Hepatocyte (in vitro differentiated cells): ENCODE measurements around the gene IGFBP1. TPM values are rescaled to one million over a fixed set of nuclear protein-coding genes. Genes with fewer than 3 reads are reported as not detected.

ENCODE experiments used
- DNase-seq: peaks from one replicate; pipeline ENCODE4 v3.0.0-alpha.2; 2016; ENCODE audit warnings: low spot score
- H2AFZ ChIP-seq: fragments of 200-600 bp; sonication (generic); 2 replicates; pipeline ENCODE4 v1.6.0; 2016; ENCODE audit warnings: antibody characterized with exemption, mild to moderate bottlenecking
- H3K27ac ChIP-seq: fragments of 200-600 bp; sonication (generic); 2 replicates; pipeline ENCODE4 v1.5.1; 2016; ENCODE audit warnings: mild to moderate bottlenecking
- H3K27me3 ChIP-seq: fragments of 200-600 bp; sonication (generic); 2 replicates; pipeline ENCODE4 v1.6.1; 2016
- H3K36me3 ChIP-seq: fragments of 200-600 bp; sonication (generic); replicated peaks from 2 replicates; pipeline ENCODE4 v1.5.1; 2016; ENCODE audit warnings: low read depth; ENCODE audit not compliant: insufficient read depth
- H3K4me1 ChIP-seq: fragments of 200-600 bp; sonication (generic); 2 replicates; pipeline ENCODE4 v1.5.1; 2016; ENCODE audit warnings: mild to moderate bottlenecking, moderate library complexity; ENCODE audit not compliant: insufficient read depth
- H3K4me2 ChIP-seq: fragments of 200-600 bp; sonication (generic); 2 replicates; pipeline ENCODE4 v1.6.0; 2016
- H3K4me3 ChIP-seq: fragments of 200-600 bp; sonication (generic); 2 replicates; pipeline ENCODE4 v1.5.1; 2016; ENCODE audit warnings: mild to moderate bottlenecking
- H3K79me2 ChIP-seq: fragments of 200-600 bp; sonication (generic); 2 replicates; pipeline ENCODE4 v1.6.0; 2017; ENCODE audit warnings: mild to moderate bottlenecking
- H3K9me2 ChIP-seq: fragments of 200-600 bp; sonication (generic); replicated peaks from 2 replicates; pipeline ENCODE4 v1.6.0; 2017; ENCODE audit warnings: mild to moderate bottlenecking; ENCODE audit not compliant: insufficient read depth
- H3K9me3 ChIP-seq: fragments of 200-600 bp; sonication (generic); 2 replicates; pipeline ENCODE4 v1.5.1; 2016; ENCODE audit warnings: low read depth, mild to moderate bottlenecking
- H4K20me1 ChIP-seq: fragments of 200-600 bp; sonication (generic); 2 replicates; pipeline ENCODE4 v1.6.0; 2016; ENCODE audit warnings: mild to moderate bottlenecking; ENCODE audit not compliant: insufficient read depth, poor library complexity, severe bottlenecking
- EZH2 ChIP-seq: fragments of 200-600 bp; sonication (generic); IDR thresholded peaks from 2 replicates; pipeline ENCODE4 v1.6.1; 2016; ENCODE audit warnings: antibody characterized with exemption, mild to moderate bottlenecking, borderline replicate concordance
- EZH2phosphoT487 ChIP-seq: fragments of 200-600 bp; sonication (generic); IDR thresholded peaks from one replicate; pipeline ENCODE4 v1.6.1; 2018; ENCODE audit warnings: antibody characterized with exemption, mild to moderate bottlenecking, low read depth, moderate library complexity; ENCODE audit not compliant: unreplicated experiment, severe bottlenecking
- WGBS: methylation state at CpG from one replicate; pipeline ENCODE4 v1.1.6; 2016; ENCODE audit warnings: low lambda C conversion rate; ENCODE audit errors: missing lambda C conversion rate; 5-methylcytosine and 5-hydroxymethylcytosine counted together
- polyA plus RNA-seq: library from polyadenylated mRNA; unstranded; fragments of >200 nt; fragmentation: Nextera tagmentation; extraction: Ambion mirVana; gene quantifications from 2 replicates; pipeline ENCODE4 v1.2.1, GENCODE V29; 2016
- total RNA-seq: library from RNA; depleted of rRNA; stranded (reverse); fragments of >200 nt; gene quantifications from 2 replicates; pipeline ENCODE4 v1.2.3, GENCODE V29; 2014
- TF ChIP-seq, protein P1 (sequence below): fragments of 200-600 bp; sonication (generic); IDR thresholded peaks from 2 replicates; pipeline ENCODE4 v1.5.1; 2016; ENCODE audit warnings: antibody characterized with exemption, mild to moderate bottlenecking; ENCODE audit not compliant: poor library complexity

Gene IGFBP1
- total and polyA plus RNA-seq, 2 experiments from 2014 or later, result 20.4 to 26.3 TPM

DNA sequence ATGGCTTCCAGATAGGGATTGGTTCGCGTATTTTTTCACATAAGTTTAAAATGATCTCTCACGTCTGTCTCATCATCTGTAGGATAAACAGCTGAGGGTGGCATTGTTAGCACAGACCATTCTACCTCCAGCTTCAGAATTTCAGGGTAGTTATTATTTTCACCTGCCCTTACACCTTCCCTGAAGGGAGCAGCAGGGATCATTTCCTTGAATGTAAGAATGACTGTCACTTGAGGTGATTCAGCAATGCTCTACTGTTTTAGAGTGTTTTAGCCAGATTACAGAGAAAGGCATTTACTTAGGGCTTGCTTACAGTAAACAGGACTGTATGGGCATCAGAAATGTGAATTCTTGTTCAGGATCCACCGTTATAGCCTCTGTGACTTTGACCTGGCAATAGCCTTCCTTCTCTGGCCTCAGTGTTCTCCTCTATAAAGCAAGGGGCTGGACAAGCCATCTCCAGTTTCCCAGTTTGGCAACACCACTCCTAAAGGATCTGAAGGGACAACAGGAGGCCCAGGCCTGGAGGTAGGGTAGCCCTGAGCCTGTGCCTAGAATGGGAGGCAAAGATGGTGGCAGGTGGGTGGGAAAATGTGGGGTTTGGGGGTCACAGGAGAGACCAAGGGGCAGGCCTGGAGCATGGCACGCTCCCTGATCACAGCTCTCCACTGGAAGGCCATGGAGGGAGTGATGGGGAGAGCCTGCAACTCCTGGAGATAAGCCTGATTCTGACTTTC, 1.2 kb upstream of the IGFBP1 start:
- Histone ChIP-seq H3K27me3 (peaks cover 39% of the 10 kb centered on the region), H3K27ac (no peak overlapping the region), H4K20me1 (no peaks in the 10 kb centered on the region), H3K4me3 (no peak overlapping the region), H3K4me1 (peaks cover 17% of the 10 kb centered on the region), H3K9me3 (no peaks in the 10 kb centered on the region), H3K36me3 (no peaks in the 10 kb centered on the region), H3K9me2 (no peaks in the 10 kb centered on the region), H3K4me2 (no peak overlapping the region), H3K79me2 (no peaks in the 10 kb centered on the region), H2AFZ (no peak overlapping the region)
- 91% methylated on average over 5 of the region's 5 CpGs for WGBS
- TF ChIP-seq EZH2, result no peak
- TF ChIP-seq, protein P1, sequence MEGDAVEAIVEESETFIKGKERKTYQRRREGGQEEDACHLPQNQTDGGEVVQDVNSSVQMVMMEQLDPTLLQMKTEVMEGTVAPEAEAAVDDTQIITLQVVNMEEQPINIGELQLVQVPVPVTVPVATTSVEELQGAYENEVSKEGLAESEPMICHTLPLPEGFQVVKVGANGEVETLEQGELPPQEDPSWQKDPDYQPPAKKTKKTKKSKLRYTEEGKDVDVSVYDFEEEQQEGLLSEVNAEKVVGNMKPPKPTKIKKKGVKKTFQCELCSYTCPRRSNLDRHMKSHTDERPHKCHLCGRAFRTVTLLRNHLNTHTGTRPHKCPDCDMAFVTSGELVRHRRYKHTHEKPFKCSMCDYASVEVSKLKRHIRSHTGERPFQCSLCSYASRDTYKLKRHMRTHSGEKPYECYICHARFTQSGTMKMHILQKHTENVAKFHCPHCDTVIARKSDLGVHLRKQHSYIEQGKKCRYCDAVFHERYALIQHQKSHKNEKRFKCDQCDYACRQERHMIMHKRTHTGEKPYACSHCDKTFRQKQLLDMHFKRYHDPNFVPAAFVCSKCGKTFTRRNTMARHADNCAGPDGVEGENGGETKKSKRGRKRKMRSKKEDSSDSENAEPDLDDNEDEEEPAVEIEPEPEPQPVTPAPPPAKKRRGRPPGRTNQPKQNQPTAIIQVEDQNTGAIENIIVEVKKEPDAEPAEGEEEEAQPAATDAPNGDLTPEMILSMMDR, result no peak
- no peak for TF ChIP-seq EZH2phosphoT487
- no peak for DNase-seq

DNA sequence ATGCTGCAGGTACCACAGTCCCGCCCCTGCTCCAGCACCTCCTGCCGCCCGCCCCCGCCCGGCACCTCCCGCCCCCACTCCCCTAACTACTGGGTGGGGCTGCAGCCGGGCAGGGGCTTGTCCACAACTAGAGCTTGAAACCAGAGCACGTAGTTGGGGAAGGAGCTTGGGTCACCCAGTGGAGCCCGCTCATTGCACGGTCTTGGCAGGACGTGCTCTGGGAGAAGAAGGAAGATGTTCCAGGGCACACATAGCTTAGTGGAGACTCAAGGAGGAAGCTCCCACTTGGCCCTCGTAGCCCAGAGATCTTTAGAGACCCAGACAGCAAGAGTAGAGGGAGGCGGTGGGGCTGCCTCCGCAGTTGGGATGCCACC, 692 bp downstream of the IGFBP1 start:
- Histone ChIP-seq H3K9me2 (no peaks in the 10 kb centered on the region), H3K4me1 (peaks cover 17% of the 10 kb centered on the region), H3K4me3 (peak overlapping the region; percentile 1), H3K27me3 (peaks cover 39% of the 10 kb centered on the region), H3K4me2 (peak overlapping the region; percentile 80), H2AFZ (peak overlapping the region; percentile 8), H3K27ac (no peak overlapping the region), H3K36me3 (no peaks in the 10 kb centered on the region), H4K20me1 (no peaks in the 10 kb centered on the region), H3K9me3 (no peaks in the 10 kb centered on the region), H3K79me2 (no peaks in the 10 kb centered on the region)
- DNase-seq, result no peak
- TF ChIP-seq EZH2 (no peak), EZH2phosphoT487 (no peak)
- TF ChIP-seq, protein P1, result no peak
- 15% methylated on average over 9 of the region's 14 CpGs for WGBS

DNA sequence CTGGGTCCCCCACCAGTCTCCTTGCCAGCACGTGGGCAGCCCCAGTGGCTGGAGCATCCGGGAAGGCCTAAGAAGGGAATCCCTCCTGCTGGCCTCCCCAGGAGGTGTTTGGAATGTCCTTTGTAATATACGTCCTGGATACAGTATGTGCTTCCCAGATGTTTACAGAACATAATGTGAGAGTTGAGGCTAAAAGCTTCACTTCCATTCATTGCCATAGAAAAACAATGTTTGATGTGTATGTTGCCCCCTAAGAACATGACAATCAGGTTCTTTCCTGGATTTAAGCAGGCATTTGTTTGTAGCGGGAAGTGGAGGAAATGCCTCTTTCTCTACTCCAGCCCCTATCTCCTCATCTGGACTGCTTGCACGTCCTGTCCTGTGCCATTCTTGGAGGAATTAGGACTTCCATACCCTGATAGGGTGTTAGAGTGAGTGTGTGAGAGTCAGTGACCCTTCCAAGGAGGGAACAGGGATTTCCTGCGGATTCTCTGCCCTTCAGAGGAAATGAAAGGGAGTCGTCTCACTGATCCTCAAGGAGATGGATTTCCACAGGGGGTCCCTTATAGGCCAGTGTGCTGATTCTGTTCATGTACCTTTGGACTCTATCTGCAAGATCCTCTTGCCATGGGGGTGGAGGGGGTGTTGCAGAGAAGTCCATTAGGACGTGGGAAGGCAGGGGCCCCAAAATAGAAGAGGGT, 1.2 kb downstream of the IGFBP1 start:
- Histone ChIP-seq H2AFZ (no peak overlapping the region), H3K9me2 (no peaks in the 10 kb centered on the region), H4K20me1 (no peaks in the 10 kb centered on the region), H3K4me1 (peaks cover 17% of the 10 kb centered on the region), H3K4me3 (no peak overlapping the region), H3K4me2 (peak overlapping the region; percentile 80), H3K36me3 (no peaks in the 10 kb centered on the region), H3K79me2 (no peaks in the 10 kb centered on the region), H3K27ac (no peak overlapping the region), H3K27me3 (peaks cover 39% of the 10 kb centered on the region), H3K9me3 (no peaks in the 10 kb centered on the region)
- TF ChIP-seq EZH2 (no peak), EZH2phosphoT487 (no peak)
- TF ChIP-seq, protein P1, result no peak
- 55% methylated on average over 8 of the region's 8 CpGs for WGBS
- DNase-seq, result no peak
